ENCODE results near the gene NRP1.

GRCh38 chr10:33242931-33243330, 91.5 kb downstream of the NRP1 start:
- TF ChIP-seq EZH2 (IDR thresholded peaks at IDR 0.05; ENCODE audit: borderline replicate concordance, low read depth, low read length, poor library complexity, severe bottlenecking), result no peak
- TF ChIP-seq, protein P1, sequence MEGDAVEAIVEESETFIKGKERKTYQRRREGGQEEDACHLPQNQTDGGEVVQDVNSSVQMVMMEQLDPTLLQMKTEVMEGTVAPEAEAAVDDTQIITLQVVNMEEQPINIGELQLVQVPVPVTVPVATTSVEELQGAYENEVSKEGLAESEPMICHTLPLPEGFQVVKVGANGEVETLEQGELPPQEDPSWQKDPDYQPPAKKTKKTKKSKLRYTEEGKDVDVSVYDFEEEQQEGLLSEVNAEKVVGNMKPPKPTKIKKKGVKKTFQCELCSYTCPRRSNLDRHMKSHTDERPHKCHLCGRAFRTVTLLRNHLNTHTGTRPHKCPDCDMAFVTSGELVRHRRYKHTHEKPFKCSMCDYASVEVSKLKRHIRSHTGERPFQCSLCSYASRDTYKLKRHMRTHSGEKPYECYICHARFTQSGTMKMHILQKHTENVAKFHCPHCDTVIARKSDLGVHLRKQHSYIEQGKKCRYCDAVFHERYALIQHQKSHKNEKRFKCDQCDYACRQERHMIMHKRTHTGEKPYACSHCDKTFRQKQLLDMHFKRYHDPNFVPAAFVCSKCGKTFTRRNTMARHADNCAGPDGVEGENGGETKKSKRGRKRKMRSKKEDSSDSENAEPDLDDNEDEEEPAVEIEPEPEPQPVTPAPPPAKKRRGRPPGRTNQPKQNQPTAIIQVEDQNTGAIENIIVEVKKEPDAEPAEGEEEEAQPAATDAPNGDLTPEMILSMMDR (conservative IDR thresholded peaks at IDR 0.05; ENCODE audit: low read depth, low read length), result no peak
